ENCODE data around the gene RBM44.

The RBM44 gene

DNA sequence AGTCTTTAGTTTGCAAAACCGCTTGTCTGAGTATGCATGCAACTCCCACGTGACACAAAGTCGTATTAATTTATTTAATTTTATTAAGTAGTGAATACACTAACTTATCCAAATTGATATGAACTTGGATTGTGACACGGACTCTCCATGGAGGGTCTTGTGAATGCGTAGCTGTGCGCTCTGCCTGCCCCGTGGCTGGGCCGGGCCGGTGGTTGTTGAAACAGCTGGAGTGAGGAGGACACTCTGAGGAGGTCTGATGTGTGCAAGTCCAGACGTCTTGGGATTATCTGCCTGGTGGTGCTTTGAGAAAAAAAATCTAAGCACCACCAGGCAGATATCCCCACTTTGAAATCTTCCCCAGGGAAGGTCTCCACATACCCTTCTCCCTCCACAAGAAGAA, 41.0 kb upstream of the RBM44 start:
- no peak overlapping the region for H3K27ac ChIP-seq (replicated peaks; ENCODE audit: low read length)
- H3K9me3 ChIP-seq (replicated peaks in 1 of 2; ENCODE audit: control insufficient read depth in 2 of 2, insufficient read depth in 1 of 2, low read depth in 1 of 2, low read length in 2 of 2), result peaks cover 0 to 7% of the 10 kb centered on the region in 2 donors
- WGBS, 2 donors (ENCODE audit: extremely low coverage in 2 of 2, insufficient read length in 2 of 2, insufficient replicate concordance in 1 of 2), result no CpG with 5 or more reads among the region's 10 CpGs
- H2BK15ac ChIP-seq (ENCODE audit: low read length), result no peak overlapping the region
- no peak overlapping the region for H3K4me2 ChIP-seq (ENCODE audit: insufficient read depth, low read length, poor library complexity, severe bottlenecking)
- no peak overlapping the region for H2BK5ac ChIP-seq (ENCODE audit: low read length)
- no peak overlapping the region for H3K4ac ChIP-seq (ENCODE audit: low read length)
- no peak overlapping the region for H2BK120ac ChIP-seq (ENCODE audit: low read depth, low read length)
- DNase-seq (ENCODE audit: low spot score), result no peak
- no peak overlapping the region for H3K4me3 ChIP-seq (ENCODE audit: low read length in 2 of 2)
- no peak overlapping the region for H3K9ac ChIP-seq (ENCODE audit: low read depth, low read length, poor library complexity)
- no peak overlapping the region for H2BK12ac ChIP-seq (ENCODE audit: low read length)
- H3K4me1 ChIP-seq (ENCODE audit: control insufficient read depth in 2 of 2, insufficient read depth in 1 of 2, low read depth in 1 of 2, low read length in 2 of 2), result peaks cover 0 to 2% of the 10 kb centered on the region in 2 donors
- no peak overlapping the region for H3K18ac ChIP-seq (ENCODE audit: low read length)
- no peaks in the 10 kb centered on the region for H3K79me1 ChIP-seq (ENCODE audit: low read depth, low read length)
- no peak overlapping the region for H3K14ac ChIP-seq (ENCODE audit: low read length)
- no peak overlapping the region for H2AFZ ChIP-seq (ENCODE audit: low read length)
- H3K23ac ChIP-seq (ENCODE audit: low read depth, low read length, poor library complexity), result no peak overlapping the region
- peaks cover 3 to 93% of the 10 kb centered on the region in 2 donors for H3K36me3 ChIP-seq (replicated peaks in 1 of 2; ENCODE audit: control insufficient read depth in 2 of 2, insufficient read depth in 2 of 2, low read length in 2 of 2)
- H4K91ac ChIP-seq (ENCODE audit: low read depth, low read length, poor library complexity), result no peak overlapping the region
- H3K27me3 ChIP-seq (ENCODE audit: control insufficient read depth in 3 of 3, insufficient read depth in 3 of 3, low read depth in 1 of 3, low read length in 3 of 3), result no peaks in the 10 kb centered on the region
- no peak overlapping the region for H2AK5ac ChIP-seq (ENCODE audit: low read depth, low read length)
- H4K8ac ChIP-seq (ENCODE audit: low read depth, low read length), result no peak overlapping the region

DNA sequence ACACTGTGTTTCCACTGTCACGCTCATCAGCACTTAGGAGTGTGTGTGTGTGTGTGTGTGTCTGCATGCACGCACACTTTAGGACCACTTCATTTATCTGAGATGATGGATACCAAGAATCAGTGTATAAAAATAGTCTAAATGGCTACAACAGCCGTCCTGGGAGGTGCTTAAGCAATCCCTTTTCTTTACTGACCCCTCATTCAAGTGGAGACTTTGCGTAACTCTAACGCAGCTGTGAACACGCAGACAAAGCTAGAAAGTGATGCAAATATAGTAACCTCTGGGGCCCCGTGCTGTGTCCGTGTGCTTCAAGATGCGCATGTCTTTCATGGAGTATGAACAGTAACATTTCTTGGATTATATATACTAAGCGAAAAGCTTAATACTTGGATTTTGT, 40.4 kb upstream of the RBM44 start:
- no CpG with 5 or more reads among the region's 10 CpGs for WGBS, 2 donors (ENCODE audit: extremely low coverage in 2 of 2, insufficient read length in 2 of 2, insufficient replicate concordance in 1 of 2)
- Histone ChIP-seq H3K14ac (ENCODE audit: low read length) (no peak overlapping the region), H2BK12ac (ENCODE audit: low read length) (no peak overlapping the region), H3K4me1 (ENCODE audit: control insufficient read depth in 2 of 2, insufficient read depth in 1 of 2, low read depth in 1 of 2, low read length in 2 of 2) (peaks cover 0 to 2% of the 10 kb centered on the region in 2 donors), H3K4ac (ENCODE audit: low read length) (no peak overlapping the region), H2BK120ac (ENCODE audit: low read depth, low read length) (no peak overlapping the region), H2BK15ac (ENCODE audit: low read length) (no peak overlapping the region), H2BK5ac (ENCODE audit: low read length) (no peak overlapping the region), H3K79me1 (ENCODE audit: low read depth, low read length) (no peaks in the 10 kb centered on the region), H2AFZ (ENCODE audit: low read length) (no peak overlapping the region), H3K36me3 (replicated peaks in 1 of 2; ENCODE audit: control insufficient read depth in 2 of 2, insufficient read depth in 2 of 2, low read length in 2 of 2) (peaks cover 3 to 92% of the 10 kb centered on the region in 2 donors), H3K9me3 (replicated peaks in 1 of 2; ENCODE audit: control insufficient read depth in 2 of 2, insufficient read depth in 1 of 2, low read depth in 1 of 2, low read length in 2 of 2) (peaks cover 0 to 7% of the 10 kb centered on the region in 2 donors), H3K9ac (ENCODE audit: low read depth, low read length, poor library complexity) (no peak overlapping the region), H3K18ac (ENCODE audit: low read length) (no peak overlapping the region), H3K23ac (ENCODE audit: low read depth, low read length, poor library complexity) (no peak overlapping the region), H4K8ac (ENCODE audit: low read depth, low read length) (no peak overlapping the region), H3K27me3 (ENCODE audit: control insufficient read depth in 3 of 3, insufficient read depth in 3 of 3, low read depth in 1 of 3, low read length in 3 of 3) (no peaks in the 10 kb centered on the region), H3K27ac (replicated peaks; ENCODE audit: low read length) (no peak overlapping the region), H3K4me3 (ENCODE audit: low read length in 2 of 2) (no peak overlapping the region), H4K91ac (ENCODE audit: low read depth, low read length, poor library complexity) (no peak overlapping the region), H2AK5ac (ENCODE audit: low read depth, low read length) (no peak overlapping the region), H3K4me2 (ENCODE audit: insufficient read depth, low read length, poor library complexity, severe bottlenecking) (no peak overlapping the region)
- no peak for DNase-seq (ENCODE audit: low spot score)

DNA sequence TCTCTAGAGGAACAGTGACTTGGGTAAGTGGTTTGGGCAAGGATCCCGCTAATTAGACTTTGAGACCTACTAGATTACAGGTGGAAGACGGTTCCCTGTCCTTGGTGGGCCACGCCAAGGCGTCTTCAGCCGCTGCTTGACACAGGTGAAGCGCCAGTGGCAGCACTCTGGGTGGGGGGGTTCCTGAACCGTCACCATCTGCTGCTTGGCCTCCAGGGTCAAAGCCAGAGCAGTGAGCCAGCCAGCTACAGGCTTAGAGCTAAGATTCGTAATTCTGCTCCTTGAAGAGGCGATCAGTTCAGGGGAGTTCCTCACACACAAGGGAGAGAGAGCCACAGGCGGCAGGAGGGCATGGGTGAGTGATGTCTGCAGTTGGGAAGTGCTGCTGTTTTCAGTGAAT, 39.4 kb upstream of the RBM44 start:
- H3K4me1 ChIP-seq (ENCODE audit: control insufficient read depth in 2 of 2, insufficient read depth in 1 of 2, low read depth in 1 of 2, low read length in 2 of 2), result peaks cover 0 to 2% of the 10 kb centered on the region in 2 donors
- H3K4ac ChIP-seq (ENCODE audit: low read length), result no peak overlapping the region
- DNase-seq (ENCODE audit: low spot score), result no peak
- H2AK5ac ChIP-seq (ENCODE audit: low read depth, low read length), result no peak overlapping the region
- no peak overlapping the region for H2BK120ac ChIP-seq (ENCODE audit: low read depth, low read length)
- no peak overlapping the region for H3K23ac ChIP-seq (ENCODE audit: low read depth, low read length, poor library complexity)
- no peak overlapping the region for H3K4me2 ChIP-seq (ENCODE audit: insufficient read depth, low read length, poor library complexity, severe bottlenecking)
- no peak overlapping the region for H3K14ac ChIP-seq (ENCODE audit: low read length)
- no peak overlapping the region for H3K9ac ChIP-seq (ENCODE audit: low read depth, low read length, poor library complexity)
- peaks cover 0 to 7% of the 10 kb centered on the region in 2 donors for H3K9me3 ChIP-seq (replicated peaks in 1 of 2; ENCODE audit: control insufficient read depth in 2 of 2, insufficient read depth in 1 of 2, low read depth in 1 of 2, low read length in 2 of 2)
- H3K36me3 ChIP-seq (replicated peaks in 1 of 2; ENCODE audit: control insufficient read depth in 2 of 2, insufficient read depth in 2 of 2, low read length in 2 of 2), result peaks cover 3 to 88% of the 10 kb centered on the region in 2 donors
- H4K8ac ChIP-seq (ENCODE audit: low read depth, low read length), result no peak overlapping the region
- H2BK5ac ChIP-seq (ENCODE audit: low read length), result no peak overlapping the region
- no peak overlapping the region for H3K27ac ChIP-seq (replicated peaks; ENCODE audit: low read length)
- H3K79me1 ChIP-seq (ENCODE audit: low read depth, low read length), result no peaks in the 10 kb centered on the region
- H3K18ac ChIP-seq (ENCODE audit: low read length), result no peak overlapping the region
- no peak overlapping the region for H2AFZ ChIP-seq (ENCODE audit: low read length)
- H4K91ac ChIP-seq (ENCODE audit: low read depth, low read length, poor library complexity), result no peak overlapping the region
- H2BK12ac ChIP-seq (ENCODE audit: low read length), result no peak overlapping the region
- no peaks in the 10 kb centered on the region for H3K27me3 ChIP-seq (ENCODE audit: control insufficient read depth in 3 of 3, insufficient read depth in 3 of 3, low read depth in 1 of 3, low read length in 3 of 3)
- WGBS, 2 donors (ENCODE audit: extremely low coverage in 2 of 2, insufficient read length in 2 of 2, insufficient replicate concordance in 1 of 2), result no CpG with 5 or more reads among the region's 10 CpGs
- H3K4me3 ChIP-seq (ENCODE audit: low read length in 2 of 2), result no peak overlapping the region
- H2BK15ac ChIP-seq (ENCODE audit: low read length), result no peak overlapping the region

DNA sequence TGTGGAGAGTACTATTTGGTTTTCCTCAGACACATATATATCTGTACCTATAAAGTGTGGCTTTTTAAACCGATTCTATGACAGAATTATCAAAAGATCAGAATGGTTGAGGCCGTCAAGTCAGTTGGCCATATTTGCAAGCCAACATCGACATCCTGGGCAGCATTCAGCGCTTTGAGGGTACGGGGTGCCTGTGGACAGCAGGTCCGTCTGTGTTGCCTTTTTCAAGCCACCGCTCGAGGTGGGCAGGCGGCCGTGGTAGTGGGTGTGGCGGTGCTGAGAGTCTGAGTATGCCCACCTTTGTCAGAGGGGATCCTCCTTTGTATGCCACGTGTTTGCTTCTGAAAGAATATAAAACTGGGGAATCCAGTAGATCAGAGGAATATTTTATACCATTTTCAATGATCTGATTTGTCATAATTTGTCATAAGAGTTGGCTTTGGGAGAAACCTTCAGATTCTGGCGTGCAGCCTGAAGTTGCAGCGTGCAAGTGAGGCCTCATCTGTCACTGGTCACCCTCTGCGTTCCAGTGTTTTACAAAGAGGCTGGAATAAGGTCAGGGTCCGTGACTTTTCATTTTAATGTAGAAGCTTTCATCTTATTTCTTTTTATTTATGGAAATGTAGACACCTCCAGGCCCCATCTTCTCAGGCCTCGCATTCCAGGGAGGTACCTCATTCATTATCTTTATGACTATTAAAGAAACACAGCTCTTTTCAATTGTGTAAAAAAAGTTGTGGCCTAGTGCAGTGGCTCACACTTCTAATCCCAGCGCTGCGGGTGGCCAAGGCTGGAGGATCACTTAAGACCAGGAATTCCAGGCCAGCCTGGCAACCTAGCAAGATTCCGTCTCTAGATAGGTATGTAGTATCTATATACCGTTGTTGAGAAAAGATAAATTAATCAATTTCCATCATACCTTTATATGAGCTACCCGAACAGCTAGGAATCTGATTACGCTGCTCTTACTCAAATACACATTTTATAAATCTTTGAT, 37.8 kb upstream of the RBM44 start:
- H2AFZ ChIP-seq (ENCODE audit: low read length), result no peak overlapping the region
- no peak overlapping the region for H2BK12ac ChIP-seq (ENCODE audit: low read length)
- H3K4me1 ChIP-seq (ENCODE audit: control insufficient read depth in 2 of 2, insufficient read depth in 1 of 2, low read depth in 1 of 2, low read length in 2 of 2), result peaks cover 0 to 2% of the 10 kb centered on the region in 2 donors
- H3K23ac ChIP-seq (ENCODE audit: low read depth, low read length, poor library complexity), result no peak overlapping the region
- no peak overlapping the region for H2AK5ac ChIP-seq (ENCODE audit: low read depth, low read length)
- H4K91ac ChIP-seq (ENCODE audit: low read depth, low read length, poor library complexity), result no peak overlapping the region
- no peak overlapping the region for H4K8ac ChIP-seq (ENCODE audit: low read depth, low read length)
- no peak overlapping the region for H2BK120ac ChIP-seq (ENCODE audit: low read depth, low read length)
- no peak overlapping the region for H3K4me2 ChIP-seq (ENCODE audit: insufficient read depth, low read length, poor library complexity, severe bottlenecking)
- DNase-seq (ENCODE audit: low spot score), result no peak
- no peak overlapping the region for H2BK15ac ChIP-seq (ENCODE audit: low read length)
- H3K27ac ChIP-seq (replicated peaks; ENCODE audit: low read length), result no peak overlapping the region
- H3K9ac ChIP-seq (ENCODE audit: low read depth, low read length, poor library complexity), result no peak overlapping the region
- H2BK5ac ChIP-seq (ENCODE audit: low read length), result no peak overlapping the region
- peaks cover 3 to 75% of the 10 kb centered on the region in 2 donors for H3K36me3 ChIP-seq (replicated peaks in 1 of 2; ENCODE audit: control insufficient read depth in 2 of 2, insufficient read depth in 2 of 2, low read length in 2 of 2)
- no peaks in the 10 kb centered on the region for H3K79me1 ChIP-seq (ENCODE audit: low read depth, low read length)
- no peak overlapping the region for H3K14ac ChIP-seq (ENCODE audit: low read length)
- H3K9me3 ChIP-seq (replicated peaks in 1 of 2; ENCODE audit: control insufficient read depth in 2 of 2, insufficient read depth in 1 of 2, low read depth in 1 of 2, low read length in 2 of 2), result peaks cover 0 to 7% of the 10 kb centered on the region in 2 donors
- no peak overlapping the region for H3K4ac ChIP-seq (ENCODE audit: low read length)
- WGBS, 2 donors (ENCODE audit: extremely low coverage in 2 of 2, insufficient read length in 2 of 2, insufficient replicate concordance in 1 of 2), result no CpG with 5 or more reads among the region's 23 CpGs
- no peak overlapping the region for H3K18ac ChIP-seq (ENCODE audit: low read length)
- no peaks in the 10 kb centered on the region for H3K27me3 ChIP-seq (ENCODE audit: control insufficient read depth in 3 of 3, insufficient read depth in 3 of 3, low read depth in 1 of 3, low read length in 3 of 3)
- no peak overlapping the region for H3K4me3 ChIP-seq (ENCODE audit: low read length in 2 of 2)
